AG10803 (cell line): Measurements from ENCODE around the gene COG2.

Experiments
- DNase-seq: peaks from one replicate; pipeline ENCODE4 v3.0.0; 2010; ENCODE audit warnings: low read depth
- H3K4me3 ChIP-seq: 2 replicates; pipeline ENCODE4 v1.5.1; 2011; ENCODE audit warnings: mild to moderate bottlenecking, low read length, control low read depth
- TF ChIP-seq, protein P1 (sequence below): conservative IDR thresholded peaks from 2 replicates; pipeline ENCODE4 v1.5.1; 2011; ENCODE audit warnings: mild to moderate bottlenecking, low read length, control low read depth, inconsistent platforms

COG2 gene

DNA sequence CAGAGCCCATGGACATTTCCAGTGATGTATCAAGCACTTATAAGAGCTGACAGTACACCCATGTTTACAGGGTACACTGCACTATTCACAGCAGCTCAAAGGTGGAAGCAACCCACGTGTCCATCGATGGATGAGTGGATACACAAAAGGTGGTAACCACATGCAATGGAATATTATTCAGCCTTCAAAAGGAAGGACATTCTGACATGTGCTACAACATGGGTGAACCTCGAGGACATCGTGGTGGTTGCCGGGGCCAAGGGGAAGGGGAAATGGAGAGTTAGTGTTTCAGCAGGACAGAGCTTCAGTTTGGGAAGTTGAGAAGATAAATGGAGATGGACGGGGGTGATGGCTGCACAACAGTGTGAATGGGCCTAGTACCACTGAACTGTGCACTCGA, 62.5 kb downstream of the COG2 start:
- no peak overlapping the region for H3K4me3 ChIP-seq
- TF ChIP-seq, protein P1, sequence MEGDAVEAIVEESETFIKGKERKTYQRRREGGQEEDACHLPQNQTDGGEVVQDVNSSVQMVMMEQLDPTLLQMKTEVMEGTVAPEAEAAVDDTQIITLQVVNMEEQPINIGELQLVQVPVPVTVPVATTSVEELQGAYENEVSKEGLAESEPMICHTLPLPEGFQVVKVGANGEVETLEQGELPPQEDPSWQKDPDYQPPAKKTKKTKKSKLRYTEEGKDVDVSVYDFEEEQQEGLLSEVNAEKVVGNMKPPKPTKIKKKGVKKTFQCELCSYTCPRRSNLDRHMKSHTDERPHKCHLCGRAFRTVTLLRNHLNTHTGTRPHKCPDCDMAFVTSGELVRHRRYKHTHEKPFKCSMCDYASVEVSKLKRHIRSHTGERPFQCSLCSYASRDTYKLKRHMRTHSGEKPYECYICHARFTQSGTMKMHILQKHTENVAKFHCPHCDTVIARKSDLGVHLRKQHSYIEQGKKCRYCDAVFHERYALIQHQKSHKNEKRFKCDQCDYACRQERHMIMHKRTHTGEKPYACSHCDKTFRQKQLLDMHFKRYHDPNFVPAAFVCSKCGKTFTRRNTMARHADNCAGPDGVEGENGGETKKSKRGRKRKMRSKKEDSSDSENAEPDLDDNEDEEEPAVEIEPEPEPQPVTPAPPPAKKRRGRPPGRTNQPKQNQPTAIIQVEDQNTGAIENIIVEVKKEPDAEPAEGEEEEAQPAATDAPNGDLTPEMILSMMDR: no peak
- DNase-seq: no peak

DNA sequence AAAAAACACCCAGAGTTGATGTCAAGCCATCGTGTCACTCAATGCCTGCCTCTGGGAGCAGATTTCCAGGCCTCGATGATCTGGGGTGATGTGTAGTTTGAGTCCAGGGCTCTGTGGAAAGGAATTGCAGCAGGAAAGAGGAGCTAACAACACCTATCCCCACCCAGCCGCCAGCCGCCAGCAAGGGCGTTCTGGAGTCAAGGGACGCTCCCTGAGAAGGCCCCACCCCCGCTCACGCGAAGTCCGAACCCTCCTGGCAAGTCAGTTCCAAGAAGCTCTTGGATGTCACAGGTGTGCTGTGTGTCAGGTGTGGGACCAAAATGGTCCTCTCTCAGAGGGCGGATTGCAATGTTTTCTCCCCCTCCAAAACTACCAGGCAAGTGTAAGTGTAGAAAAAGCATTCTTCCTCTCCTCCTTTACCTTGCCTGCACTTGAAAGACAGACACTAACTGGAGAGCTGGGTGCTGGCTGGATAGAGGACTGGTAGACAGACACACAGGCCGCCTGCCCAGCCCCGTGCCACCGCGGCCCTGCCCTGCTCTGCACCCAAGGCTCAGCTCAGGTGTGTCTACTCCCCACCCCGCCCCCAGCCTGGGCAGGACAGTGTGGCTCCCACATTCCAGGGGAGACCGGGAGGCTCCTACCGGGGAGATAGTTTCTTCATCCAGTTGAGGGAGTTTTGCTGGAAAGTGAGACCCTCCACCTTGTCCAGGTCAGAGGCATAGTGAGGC, 63.2 kb downstream of the COG2 start:
- no peak overlapping the region for H3K4me3 ChIP-seq
- TF ChIP-seq, protein P1: no peak
- DNase-seq: no peak

DNA sequence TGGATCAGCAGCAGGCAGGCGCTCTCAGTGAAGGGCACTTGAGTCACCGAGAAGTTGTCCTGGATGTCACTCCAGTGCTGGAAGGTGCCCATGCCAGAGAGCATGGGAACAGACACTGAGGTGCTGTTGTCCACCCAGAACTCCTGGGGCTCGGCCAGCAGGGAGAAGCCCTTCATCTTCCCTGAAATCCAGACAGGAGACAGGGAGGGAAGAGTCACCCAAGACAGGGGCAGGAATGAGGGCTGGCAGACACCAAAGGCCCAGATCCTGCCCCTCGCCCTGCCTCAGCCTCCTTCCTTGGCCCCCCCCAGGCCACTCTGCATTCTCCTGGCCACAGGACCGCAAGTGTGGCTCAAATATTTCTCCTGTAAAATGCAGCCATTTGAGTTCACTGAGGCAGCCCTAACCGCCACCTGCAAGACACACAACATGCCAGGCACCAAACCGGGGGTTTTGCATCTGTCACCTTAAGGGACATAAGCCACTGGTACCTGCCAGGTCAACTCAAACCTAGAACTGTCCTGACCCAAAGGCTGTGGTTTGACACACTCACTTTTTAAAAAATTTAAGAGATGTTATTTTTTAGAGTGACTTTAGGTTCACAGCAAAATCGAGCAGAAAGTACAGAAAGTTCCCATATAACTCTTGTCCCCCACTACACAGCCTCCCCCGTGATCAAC, 63.9 kb downstream of the COG2 start:
- TF ChIP-seq, protein P1: no peak
- DNase-seq: no peak
- no peak overlapping the region for H3K4me3 ChIP-seq

DNA sequence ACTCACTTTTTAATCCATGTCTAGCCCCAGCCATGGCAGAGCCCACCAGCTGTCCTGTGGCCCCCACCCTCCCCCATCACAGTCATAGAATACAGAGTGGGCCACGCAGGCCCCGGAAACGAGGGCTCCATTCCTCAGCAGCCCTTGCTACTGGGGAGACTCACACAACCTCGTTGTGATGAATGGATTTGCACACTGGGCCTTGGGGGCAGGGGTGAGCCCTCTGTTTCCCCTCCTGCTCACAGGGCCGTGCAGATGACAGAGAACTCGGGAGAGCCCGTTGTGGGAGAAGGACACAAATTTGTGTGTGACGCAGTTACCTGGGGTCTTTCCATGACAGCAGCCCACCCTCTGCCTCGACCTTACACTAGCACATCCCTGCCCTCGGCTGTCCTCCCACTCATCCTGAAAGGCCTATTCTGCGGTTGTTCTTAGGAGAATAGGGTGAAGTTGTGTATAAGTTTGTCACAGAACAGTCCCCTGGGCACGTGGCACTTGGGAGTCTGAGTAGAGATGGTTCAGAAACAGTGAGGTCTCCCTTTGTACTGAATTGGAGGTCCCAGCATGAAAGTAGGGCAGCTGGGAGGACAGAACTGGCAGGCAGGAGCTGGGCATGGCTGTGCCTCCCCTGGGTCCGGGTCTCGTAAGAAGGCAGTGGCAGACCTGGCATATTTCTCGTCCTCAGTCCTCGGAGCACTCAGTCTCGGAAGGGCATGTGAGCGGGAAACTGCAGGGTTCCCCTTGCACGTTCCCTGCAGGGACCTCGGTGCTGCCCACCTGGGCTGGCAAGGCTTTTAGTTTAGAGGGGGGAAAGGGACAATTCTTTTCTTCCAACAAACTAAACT, 64.8 kb downstream of the COG2 start:
- TF ChIP-seq, protein P1: no peak
- no peak overlapping the region for H3K4me3 ChIP-seq
- DNase-seq: no peak

DNA sequence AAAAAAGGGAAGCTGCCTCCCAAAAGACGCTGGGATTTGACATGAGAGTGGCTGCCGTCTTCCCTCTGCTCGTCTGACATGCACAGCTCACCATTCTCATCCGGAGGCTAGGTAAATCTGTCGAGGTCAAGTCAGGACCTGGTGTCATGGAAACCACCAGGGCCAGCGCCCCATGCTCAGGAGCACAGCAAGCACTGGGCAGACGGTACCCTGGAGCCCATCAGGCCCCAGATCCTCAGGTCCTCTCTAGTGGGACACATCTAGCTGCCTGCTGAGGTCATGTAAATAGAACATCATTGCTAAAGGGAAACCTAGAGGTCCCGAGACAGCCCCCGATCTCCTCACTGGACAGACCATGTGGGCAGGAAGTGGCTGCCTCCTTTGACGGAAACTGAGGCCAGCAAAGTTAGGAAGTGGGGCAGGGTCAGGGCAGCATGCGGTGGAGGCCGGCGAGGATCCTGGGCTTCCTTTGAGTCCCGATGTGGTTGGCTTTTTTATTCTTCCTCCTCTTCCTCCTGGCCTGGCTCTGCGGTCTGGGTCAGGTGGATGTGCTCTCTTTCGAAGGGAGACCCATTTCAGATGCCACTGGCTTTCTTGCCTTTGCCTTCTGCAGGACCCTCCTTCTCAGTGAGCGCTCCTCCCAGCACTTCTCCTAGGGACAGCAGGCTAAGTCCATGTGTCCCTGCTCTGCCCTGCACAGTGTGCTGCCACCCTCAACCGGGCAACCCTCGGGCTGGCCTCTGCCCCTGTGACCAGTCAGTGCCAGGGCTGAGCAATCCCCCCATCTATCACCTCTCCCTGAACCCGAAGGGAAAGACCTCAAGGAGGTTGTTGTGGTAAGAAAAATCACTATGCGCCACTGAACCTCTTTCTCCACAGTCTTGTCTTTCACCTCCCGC, 65.7 kb downstream of the COG2 start:
- H3K4me3 ChIP-seq: no peak overlapping the region

More for the DNA sequence above, 65.7 kb downstream of the COG2 start:
- no peak for DNase-seq
- TF ChIP-seq, protein P1: no peak
